Bronchial epithelial cell (primary cell): Measurements from ENCODE around the gene MMP27. TPM values are rescaled to one million over a fixed set of nuclear protein-coding genes. Genes with fewer than 3 reads are reported as not detected.
A peak's percentile ranks its signal among the peaks of the same experiment; 100 is the strongest.

Experiments used
- DNase-seq: peaks from one replicate; pipeline ENCODE4 v3.0.0-alpha.2; 2010; ENCODE audit warnings: low read depth
- FAIRE-seq: peaks from 2 replicates; lab custom pipeline; 2011; peaks lifted over from hg19 to GRCh38; lab: Jason Lieb, UNC
- H3K27me3 ChIP-seq: 2 replicates; pipeline ENCODE4 v1.5.1; 2011; ENCODE audit warnings: low read length; ENCODE audit not compliant: control insufficient read depth, insufficient read depth
- H3K36me3 ChIP-seq: 2 replicates; pipeline ENCODE4 v1.5.1; 2011; ENCODE audit warnings: low read length; ENCODE audit not compliant: control insufficient read depth, insufficient read depth
- H3K4me3 ChIP-seq: 2 replicates; pipeline ENCODE4 v1.5.1; 2011; ENCODE audit warnings: mild to moderate bottlenecking, low read depth, low read length, control low read depth
- total RNA-seq: library from RNA; depleted of rRNA; stranded (reverse); fragments of >200 nt; gene quantifications from 2 replicates; pipeline ENCODE4 v1.2.1, GENCODE V29; 2014
- TF ChIP-seq, protein P1 (sequence below): IDR thresholded peaks from 2 replicates; pipeline ENCODE4 v1.5.1; 2011; ENCODE audit warnings: mild to moderate bottlenecking, moderate library complexity, low read length, control low read depth, inconsistent platforms; ENCODE audit not compliant: insufficient read depth, severe bottlenecking

The MMP27 gene
- total RNA-seq, 1 donor from 2014 or later: not detected

DNA sequence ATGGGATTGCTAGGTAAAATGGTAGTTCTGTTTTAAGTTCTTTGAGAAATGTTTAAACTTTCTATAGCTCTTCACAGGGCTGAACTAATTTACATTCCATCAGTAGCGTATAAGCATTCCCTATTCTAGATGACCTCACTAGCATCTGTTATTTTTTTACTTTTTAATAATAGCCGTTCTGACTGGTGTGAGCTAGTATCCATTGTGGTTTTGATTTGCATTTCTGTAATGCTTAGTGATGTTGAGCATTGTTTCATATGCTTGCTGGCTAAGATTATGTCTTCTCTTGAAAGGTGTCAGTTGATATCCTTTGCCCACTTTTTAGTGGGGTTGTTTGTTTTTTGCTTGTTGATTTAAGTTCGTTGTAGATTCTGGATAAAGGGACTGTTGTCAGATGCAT, 35.9 kb downstream of the MMP27 start:
- H3K4me3 ChIP-seq: no peak overlapping the region
- DNase-seq: no peak
- no peak for FAIRE-seq

GRCh38 chr11:102666331-102666957, 39.1 kb downstream of the MMP27 start:
- FAIRE-seq: no peak

More for the DNA sequence above, 35.9 kb downstream of the MMP27 start:
- TF ChIP-seq, protein P1, sequence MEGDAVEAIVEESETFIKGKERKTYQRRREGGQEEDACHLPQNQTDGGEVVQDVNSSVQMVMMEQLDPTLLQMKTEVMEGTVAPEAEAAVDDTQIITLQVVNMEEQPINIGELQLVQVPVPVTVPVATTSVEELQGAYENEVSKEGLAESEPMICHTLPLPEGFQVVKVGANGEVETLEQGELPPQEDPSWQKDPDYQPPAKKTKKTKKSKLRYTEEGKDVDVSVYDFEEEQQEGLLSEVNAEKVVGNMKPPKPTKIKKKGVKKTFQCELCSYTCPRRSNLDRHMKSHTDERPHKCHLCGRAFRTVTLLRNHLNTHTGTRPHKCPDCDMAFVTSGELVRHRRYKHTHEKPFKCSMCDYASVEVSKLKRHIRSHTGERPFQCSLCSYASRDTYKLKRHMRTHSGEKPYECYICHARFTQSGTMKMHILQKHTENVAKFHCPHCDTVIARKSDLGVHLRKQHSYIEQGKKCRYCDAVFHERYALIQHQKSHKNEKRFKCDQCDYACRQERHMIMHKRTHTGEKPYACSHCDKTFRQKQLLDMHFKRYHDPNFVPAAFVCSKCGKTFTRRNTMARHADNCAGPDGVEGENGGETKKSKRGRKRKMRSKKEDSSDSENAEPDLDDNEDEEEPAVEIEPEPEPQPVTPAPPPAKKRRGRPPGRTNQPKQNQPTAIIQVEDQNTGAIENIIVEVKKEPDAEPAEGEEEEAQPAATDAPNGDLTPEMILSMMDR: no peak
- H3K27me3 ChIP-seq: no peaks in the 10 kb centered on the region
- no peaks in the 10 kb centered on the region for H3K36me3 ChIP-seq

GRCh38 chr11:102664001-102664752, 41.4 kb downstream of the MMP27 start:
- TF ChIP-seq, protein P1: peak; percentile 2
- FAIRE-seq (no peak), DNase-seq (no peak)
- H3K27me3 ChIP-seq: no peaks in the 10 kb centered on the region
- no peaks in the 10 kb centered on the region for H3K36me3 ChIP-seq
- no peak overlapping the region for H3K4me3 ChIP-seq

More at GRCh38 chr11:102666331-102666957, 39.1 kb downstream of the MMP27 start:
- peak; percentile 48 for DNase-seq
- Histone ChIP-seq H3K36me3 (no peaks in the 10 kb centered on the region), H3K27me3 (no peaks in the 10 kb centered on the region), H3K4me3 (no peak overlapping the region)
- TF ChIP-seq, protein P1: peak; percentile 75

- FAIRE-seq (no peak), DNase-seq (no peak)
- TF ChIP-seq, protein P1: no peak
- Histone ChIP-seq H3K36me3 (no peaks in the 10 kb centered on the region), H3K27me3 (no peaks in the 10 kb centered on the region), H3K4me3 (no peak overlapping the region)
These were observed 43.0 kb downstream of the MMP27 start for GRCh38 chr11:102662607-102663006.

- H3K4me3 ChIP-seq: no peak overlapping the region
- no peaks in the 10 kb centered on the region for H3K36me3 ChIP-seq
- DNase-seq (no peak), FAIRE-seq (no peak)
- H3K27me3 ChIP-seq: no peaks in the 10 kb centered on the region
- TF ChIP-seq, protein P1: no peak
These were observed 44.5 kb downstream of the MMP27 start for GRCh38 chr11:102661040-102661439.
